ENCODE data around the gene GMCL2.
A peak's percentile ranks its signal among the peaks of the same experiment; 100 is the strongest.

The GMCL2 gene

DNA sequence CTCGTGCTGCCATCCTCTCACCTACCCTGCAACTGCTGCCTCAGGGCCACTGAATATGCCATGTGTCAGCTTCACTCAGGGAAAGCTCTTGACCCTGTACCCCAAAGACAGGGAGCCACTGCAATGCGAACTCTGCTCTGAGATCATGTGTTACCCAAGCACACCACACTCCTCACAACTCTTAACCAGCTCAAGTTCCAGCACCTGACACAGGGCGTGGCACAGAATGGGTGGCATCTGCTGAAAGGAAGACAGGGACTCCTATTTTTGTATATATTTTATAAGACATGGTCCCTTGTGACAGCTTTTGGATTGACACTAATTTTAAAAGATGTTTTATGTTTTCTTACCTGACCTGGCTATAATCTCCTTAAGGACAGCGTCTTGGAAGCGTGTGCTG lies 34.7 kb upstream of the GMCL2 start:
- DNase-seq: no peak

DNA sequence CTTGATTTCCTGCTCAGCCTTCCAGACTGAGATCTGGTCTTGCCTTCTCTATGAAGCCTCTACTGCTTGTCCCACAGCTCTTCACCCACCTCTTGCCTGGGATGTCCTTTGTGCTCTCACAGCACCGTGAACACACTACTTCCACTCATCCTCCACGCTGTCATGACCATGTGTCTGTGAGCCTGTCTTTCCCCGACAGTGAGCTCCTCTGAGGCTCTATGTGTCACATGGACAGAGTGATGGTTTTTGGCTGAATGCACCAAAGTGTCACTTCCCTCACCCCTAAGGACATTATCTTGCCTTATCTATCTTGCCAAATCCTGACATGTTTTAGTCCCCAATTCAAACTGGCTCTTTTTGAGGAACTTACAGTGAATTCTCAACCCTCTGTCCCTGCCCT lies 34.1 kb upstream of the GMCL2 start:
- no peak for DNase-seq

DNA sequence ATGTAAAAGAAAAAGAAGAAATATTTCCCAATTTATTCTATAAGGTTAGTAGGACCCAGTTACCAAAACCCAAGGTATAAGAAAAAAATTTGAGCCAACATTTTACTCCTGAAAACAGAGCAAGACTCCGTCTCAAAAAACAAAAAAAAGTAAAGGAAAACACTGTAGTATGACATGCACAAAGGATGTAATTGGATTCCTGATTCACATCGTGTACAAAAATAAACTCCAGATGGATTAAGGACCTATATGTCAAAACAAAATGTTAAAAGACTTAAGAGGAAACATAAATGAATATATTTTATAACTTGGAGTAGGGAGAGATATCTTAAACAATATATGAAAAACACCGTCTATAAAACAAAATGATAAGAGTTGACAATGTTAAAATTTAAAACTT lies 31.7 kb upstream of the GMCL2 start:
- no peak for DNase-seq

DNA sequence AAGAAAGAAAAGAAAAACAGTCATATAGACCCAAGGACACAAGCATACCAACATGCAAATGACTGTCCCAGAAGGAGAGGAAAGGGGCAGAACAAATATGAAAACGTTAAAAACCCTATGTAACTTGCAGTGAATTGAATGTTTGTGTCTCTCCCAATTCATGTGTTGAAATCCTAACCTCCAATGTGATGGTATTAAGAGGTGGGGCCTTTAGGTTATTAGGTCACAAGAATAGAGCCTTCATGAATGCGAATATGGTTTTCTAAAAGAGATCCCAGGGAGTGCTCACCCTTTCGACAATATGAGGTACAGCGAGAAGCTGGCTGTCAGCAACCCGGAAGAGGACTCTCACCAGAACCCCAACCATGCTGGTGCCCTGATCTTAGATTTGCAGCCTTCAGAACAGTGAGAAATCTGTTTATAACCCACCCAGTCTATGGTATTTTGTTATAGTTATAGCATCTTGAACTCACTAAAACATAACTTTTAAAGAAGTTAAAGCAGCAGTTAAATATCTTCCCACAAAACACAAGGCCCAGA lies 31.1 kb upstream of the GMCL2 start:
- DNase-seq: no peak

DNA sequence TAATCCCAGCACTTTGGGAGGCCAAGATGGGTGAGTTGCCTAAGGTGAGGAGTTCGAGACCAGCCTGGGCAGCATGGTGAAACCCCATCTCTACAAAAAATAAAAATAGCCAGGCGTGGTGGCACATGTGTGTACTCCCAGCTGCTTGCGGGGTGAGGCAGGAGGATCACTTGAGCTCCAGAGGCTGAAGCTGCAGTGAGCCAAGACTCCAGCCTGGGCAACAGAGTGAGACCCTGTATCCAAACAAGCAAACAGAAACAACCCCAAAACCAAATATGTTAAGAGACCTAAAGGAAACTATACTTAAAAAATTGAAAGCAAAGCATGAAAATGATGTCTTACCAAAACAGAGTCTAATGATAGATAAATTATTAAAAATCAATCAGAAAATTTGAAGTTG lies 29.6 kb upstream of the GMCL2 start:
- DNase-seq: no peak

DNA sequence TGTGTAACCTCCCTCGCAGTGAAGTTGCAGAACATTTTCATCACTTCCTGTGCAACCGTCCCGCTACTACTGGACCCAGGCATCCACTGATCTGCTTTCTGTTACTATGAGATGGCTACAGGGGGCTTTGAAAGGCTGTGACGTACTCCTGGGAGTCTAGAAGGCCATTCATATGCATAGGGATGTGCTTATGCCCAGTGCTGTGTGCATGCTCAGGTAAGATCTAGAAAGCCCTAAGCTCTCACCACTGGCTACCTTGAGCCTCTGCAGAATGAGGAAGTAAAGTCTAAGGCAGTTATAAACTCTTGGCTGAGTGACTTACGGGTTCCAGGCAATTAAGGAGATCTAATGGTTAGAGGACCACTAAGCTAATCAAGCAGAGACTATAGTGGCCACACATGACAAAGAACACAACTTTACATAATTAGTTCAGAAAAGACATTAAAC lies 28.9 kb upstream of the GMCL2 start:
- DNase-seq: no peak

DNA sequence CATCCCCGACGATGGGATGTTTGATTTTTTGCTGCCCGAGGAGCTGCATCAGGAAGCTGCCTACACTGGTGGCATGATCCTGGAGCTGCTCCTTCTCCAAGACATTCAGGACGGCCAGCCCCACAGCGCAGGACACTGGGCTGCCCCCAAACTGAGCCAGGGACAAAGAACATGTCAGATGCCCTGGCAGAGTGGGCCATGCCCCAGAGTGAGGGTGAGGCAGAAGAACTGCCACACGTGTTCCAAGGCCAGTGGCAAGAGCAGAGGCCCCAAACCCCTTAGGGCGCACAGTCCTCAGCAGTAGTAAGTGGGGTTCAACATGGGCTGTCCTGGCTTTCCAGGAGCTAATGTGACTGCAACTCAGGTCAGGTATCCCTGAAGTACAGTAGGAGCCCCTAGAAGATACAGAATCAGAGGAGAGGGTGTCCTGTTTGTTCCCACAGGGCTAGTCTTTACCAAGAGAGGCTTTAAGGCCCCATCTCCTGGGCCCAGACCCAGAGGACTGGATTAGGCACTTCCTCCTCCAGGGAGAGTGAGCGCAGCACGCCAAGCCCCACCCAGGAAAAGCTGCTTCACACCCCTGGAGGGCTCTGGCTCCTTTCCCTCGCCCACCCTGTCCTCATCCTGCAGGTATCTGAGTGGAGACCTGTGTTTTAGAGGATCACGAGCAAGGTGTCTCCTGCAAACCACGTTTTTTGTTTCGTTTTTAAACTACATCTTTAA lies 28.3 kb upstream of the GMCL2 start:
- no peak for DNase-seq

DNA sequence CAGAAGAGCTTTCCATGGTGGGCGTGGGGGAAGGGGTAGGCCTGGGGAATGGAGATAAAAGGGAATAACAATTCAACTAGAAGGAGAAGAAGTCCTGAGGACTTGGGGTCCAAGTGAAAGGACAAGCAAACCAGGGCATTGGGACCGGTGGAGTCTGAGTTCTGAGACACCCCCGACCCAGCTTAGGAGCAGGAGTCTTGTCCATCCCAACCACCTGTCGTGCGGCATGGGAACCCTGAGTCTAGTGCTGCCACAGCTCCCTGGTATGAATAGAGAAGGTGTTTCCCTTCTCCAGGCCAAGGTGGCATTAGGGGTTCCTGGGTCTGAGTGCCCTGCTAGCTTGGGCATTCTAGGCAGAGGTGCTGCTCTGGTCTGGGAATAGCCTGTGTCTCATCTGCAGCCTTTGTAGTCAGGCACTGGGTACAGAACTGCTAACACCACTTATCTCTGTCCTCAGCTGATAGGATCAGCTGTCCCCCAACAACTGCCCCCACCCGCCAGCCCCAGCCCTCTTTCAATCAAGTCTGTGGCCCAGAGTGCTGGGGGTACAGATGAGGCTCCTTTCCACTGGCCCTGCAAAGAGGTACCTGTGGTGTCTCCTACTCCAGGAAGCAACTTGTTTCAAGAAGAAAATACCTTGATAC lies 27.1 kb upstream of the GMCL2 start:
- DNase-seq: no peak

DNA sequence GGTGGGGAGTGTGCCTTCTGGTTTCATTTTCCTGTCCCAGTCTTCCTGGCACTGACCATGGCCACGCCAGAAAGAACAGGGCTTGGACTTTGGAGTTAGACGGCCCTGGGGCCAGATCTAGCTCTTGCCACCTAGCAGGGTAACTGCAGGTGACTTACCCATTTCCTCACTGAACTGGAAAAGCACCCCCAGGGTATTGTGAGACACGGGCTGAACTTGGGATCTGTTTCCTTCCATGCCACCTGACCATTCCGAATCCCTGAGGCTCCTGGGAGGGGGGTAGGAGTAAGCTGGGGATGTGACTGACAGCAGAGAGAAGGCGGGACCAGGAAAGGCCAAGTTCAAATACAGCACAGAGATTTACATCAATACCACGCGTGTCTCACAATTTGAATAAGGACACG lies 26.6 kb upstream of the GMCL2 start:
- no peak for DNase-seq

DNA sequence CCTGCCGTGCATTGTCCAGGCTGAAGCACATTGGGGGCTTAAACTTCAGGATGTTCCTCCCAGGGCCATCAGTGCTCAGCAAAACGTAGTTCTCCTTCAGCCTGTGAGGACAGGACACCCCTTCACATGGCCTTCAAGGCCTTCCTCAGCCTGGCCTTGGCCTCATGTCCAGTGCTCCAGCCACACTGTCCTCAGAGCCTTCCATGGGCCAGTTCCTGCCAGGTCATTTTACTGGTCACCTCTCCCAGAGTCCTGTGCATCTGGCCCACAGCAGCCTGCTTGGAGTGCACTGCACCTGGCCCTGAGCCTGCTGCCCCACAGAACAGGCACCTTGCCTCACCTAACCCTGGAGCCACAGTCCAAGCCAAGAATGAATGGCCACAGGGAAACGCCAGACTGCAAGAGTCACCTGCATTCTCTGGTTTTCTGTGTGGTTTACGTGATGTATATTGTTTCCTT lies 25.9 kb upstream of the GMCL2 start:
- DNase-seq: no peak

DNA sequence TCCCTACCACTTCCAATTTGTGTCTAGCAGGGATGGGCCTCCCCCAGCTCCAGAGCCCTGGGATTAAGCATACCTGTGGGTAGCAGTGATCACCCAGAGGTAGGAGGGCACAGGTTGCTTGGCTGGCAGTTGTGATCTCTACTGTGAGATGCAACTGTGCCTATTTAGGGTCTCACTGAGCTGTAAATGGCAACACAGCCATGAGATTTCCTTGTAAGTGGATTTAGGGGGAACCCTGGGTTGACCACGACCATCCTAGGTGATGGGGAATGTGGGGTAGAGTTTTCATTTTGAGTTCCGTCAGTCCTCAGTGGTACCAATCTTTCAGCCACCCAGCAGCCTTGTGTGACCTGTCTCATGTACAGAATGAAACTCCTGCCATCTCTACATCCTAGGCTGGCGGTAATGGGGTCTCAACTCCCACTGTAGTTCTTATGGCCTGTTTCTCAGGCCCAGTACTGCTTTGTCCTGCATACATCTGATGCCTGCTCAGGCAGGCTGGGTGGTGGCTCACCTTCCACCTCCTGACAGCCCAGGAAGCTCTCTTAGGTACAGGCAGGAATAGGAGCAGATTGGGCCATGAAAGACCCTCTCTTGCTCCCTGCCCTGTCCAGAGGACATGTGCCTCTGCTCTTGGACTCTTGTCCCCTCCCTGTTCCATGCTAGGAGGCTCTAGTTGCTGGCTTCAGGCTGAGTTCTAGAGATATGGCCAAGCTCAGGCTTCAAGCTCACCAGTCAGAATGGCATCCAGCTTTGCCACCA lies 25.3 kb upstream of the GMCL2 start:
- no peak for DNase-seq

DNA sequence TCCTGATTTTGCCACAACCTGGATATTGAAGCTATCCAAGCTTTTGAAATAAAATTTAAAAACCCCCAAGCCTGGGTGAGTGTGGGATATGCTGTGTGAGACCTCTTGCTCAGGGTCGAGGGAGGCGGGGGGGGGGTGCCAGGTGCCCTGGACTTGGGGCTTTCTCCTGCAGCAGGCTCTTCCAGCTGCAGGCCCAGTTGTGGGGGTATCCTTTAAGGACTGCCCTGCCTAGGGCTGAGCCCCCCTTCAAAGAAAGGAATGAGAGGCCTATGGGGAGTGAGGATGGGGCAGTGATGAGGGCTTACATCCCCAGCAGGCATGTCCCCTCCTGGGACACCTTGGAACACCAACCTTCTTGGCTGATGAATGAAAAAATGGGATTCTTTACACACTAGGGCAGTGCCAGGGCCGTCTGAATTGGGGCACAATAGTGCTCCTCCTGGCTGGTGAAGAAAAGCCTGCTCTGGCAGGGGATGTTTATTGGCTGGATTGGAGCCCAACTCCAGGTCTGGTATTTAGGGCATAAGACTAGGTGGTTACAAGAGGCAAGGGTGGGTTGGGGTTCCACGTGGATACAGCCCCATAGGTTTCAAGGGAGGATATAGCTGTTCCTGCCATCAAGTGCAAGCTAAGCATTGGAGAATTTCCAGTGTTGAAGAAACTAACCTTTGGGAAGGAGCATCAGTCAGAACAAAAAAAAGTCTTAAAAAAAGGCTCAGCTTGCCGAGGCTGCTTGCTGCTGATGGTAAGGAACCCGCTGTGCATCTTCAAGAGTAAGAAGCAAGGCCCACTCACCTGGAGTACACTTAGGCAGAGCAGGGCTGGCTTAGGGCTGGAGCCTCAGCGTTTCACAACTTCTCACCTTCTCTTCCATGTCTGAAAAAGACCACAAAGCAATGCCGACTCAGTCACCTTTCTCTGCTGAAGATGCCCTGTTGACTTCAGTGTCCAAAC lies 24.2 kb upstream of the GMCL2 start:
- no peak for DNase-seq

DNA sequence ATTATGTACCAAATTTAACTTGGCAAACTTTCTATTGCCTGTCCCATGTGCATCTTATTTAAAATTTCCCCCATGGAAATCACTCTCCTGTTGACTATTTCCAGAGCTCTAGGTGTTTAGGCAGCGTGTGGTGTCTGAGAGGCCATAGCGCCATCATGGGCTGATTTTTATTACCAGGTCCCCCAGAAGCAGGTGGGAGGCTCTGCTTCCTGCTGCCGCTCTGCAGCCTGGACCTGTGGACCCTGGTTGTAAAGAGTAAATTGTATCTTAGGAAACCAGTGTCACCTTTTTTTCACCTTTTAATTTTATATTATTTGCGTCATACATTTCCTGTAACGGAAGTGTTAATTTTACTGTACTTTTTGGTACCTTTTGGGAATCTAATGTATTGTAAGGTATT lies 23.5 kb upstream of the GMCL2 start:
- DNase-seq: peak in 1 of 3 experiments; percentile 2

DNA sequence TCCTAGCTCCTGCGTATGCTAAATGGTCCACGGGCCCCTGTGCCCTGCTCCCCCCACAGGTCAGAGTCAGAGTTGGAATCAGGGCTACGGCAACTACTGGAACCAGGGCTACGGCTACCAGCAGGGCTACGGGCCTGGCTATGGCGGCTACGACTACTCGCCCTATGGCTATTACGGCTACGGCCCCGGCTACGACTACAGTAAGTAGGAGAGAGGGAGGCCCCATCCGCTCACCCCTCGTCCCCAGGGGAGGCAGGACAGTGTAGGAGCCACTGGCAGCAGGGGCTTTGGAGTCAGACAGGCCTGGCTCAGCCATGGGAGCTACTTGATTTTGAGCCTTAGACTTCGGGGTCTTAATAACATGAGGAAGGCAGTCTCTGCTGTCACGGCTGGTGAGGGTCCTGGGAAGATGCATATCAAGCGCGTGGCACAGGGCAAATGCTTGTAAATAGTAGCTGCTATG lies 22.9 kb upstream of the GMCL2 start:
- DNase-seq: no peak

DNA sequence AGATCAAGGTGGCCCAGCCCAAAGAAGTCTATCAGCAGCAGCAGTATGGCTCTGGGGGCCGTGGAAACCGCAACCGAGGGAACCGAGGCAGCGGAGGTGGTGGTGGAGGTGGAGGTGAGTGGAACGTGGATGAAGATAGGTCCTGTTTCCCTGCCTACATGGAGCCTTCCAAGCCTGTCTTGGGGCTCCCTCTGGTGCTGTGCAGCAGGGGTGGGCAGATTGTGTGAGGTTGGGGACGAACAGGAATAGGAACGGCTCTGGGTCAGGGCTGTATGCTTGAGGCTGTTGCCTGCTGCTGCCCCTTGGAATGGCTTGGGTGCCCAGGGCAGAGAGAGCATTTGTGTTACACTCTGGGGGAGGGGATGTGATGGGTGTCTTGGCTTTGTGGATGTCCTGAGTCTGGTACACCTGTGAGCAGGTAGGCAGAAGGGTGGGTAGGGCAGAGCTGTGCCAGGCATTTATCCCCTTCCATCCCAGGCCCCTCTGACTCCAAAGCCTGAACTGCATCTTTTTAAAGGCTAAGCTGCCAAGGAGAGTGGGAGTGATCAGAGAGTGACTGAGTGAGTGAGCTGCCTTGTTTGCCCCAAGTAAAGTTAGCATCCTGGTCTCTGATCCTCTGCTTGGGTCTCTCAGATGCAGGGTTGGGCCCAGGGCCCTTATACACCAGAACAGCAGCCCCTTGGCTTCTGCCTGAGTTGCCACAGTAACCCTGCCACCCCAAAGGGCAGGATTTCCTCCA lies 22.3 kb upstream of the GMCL2 start:
- no peak for DNase-seq

DNA sequence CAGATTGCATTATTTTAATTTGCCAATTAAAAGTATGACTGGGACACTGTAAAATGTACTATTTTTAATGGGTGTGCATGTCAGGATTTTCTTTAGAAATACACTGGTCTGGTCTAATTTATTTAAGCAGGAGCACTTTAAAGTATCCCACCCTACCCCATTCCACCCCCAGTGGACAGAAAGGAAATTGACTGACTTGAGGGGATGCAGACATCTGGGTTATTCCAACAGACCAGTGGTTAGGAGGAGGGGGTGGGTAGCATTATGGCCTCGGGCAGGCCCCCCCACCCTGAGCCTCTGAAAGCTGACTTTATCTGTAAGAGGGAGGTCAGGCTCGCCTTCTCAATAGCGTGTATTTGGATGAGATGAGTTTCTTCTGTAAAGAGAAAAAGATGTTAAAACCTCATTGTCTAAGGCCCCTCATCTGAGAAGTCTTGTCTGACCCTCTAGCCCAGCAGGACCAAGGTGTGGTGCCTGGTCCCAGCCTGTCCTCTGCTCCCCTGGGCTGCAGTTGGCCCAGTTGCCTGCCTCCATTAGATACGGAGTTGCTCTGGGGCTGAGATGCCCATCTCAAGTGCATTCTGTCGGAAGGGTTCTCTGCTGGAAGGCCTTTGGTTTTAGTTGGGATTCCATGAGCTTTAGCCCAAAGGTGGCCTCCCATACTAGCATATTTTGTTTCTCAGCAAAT lies 21.5 kb upstream of the GMCL2 start:
- DNase-seq: no peak

DNA sequence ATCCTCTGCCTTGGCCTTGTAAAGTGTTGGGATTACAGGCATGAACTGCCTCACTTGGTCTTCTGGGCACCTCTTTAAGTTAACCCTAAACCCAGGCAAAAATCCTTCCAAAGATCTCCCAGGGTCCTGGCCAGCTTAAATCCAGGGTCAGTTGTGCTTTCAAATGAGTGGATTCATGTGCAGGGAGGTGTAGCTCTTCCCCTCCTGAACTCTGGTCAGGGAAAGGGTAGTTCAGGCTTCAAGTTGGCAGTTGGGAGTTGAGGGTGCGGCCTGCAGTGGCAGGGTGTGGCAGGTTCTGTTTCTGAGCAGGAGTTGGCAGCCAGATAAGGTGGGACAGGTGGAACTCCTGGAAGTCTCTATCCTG lies 20.7 kb upstream of the GMCL2 start:
- no peak for DNase-seq

DNA sequence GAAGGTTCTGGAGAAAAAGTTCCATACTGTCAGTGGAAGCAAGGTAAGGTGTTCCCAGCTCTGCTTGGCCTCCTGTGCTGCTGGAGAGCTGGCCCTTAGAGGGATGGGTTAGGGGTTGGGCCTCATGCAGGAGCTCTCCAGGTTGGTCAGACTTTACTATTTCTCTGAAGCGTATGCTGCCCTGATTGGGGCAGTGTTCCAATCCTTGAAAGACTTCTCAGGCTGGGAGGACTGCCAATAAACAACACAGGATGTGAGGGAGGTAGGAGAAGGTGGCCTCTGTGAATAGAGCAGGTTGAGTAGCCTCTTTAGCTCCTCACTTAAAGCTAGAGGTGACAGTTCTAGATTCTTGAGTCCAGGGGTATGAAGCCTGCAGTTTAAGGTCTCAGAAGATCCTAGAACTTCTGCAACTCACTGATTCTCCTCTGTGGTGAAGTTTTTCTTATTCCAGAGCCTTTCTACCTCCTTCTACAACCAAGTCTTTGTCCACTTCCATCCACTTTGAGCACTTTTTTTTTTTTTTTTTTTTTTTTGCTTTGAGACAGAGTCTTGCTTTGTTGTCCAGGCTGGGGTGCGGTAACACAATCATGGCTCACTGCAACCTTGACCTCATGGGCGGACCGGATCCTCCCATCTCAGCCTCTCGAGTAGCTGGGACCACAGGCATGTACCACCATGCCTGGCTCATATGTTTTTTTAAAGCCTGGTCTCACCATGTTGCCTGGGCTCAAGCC lies 20.2 kb upstream of the GMCL2 start:
- DNase-seq: no peak

DNA sequence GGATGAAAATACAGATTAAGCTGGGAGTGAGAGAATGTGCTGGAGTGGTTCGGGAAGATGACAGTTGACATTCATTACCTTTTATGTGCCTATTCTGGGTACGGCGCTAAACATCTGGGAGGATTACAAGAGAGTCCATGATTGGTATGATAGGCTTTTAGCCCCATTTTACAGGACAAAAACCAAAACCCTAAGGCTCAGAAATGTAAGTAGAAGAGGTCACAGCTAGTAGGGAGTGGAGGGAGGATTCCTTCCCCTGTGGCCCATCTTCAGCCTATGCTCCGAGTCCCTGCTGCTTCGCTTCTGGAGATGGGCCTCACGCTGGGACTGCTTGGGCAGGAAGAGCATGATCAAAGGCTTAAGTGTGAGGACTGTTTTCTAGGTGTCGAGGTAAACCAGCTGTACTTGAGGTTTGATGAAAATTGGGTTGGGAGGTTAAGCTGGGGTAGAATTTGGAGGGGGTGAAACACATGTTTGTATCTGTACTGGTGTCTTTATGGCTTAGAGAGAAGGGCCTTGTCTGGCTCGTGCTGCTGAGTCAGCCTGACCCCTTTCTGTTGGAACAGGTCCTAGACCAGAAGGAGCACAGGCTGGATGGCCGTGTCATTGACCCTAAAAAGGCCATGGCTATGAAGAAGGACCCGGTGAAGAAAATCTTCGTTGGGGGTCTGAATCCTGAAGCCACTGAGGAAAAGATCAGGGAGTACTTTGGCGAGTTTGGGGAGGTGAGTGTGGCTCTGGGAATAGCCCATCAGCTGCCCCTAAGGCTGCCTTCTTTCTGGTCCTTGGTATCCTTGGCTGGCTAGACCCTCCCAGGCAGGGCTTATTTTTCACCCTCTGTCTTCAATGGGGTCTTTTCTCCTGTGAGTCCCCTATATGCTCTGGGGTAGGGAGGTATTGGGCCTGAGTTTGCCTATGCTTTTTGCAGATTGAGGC lies 19.3 kb upstream of the GMCL2 start:
- no peak for DNase-seq
